IMR-90 (cell line): Measurements from ENCODE around the gene IFNK. TPM values are rescaled to one million over a fixed set of nuclear protein-coding genes. Genes with fewer than 3 reads are reported as not detected.

Experiments
- ATAC-seq: fragments of 200-7000 bp; cut with Tn5 transposase; 2 replicates; pipeline ENCODE4 v1.9.1; 2020; ENCODE audit warnings: low read depth, mild to moderate bottlenecking, moderate library complexity
- BruUV-seq: library from RNA; stranded (reverse); fragments of 400-500 nt; replicated peaks from 2 replicates; lab custom pipeline; 2021; lab: Mats Ljungman, UMichigan
- CTCF ChIA-PET: fragments of 300-600 bp; formaldehyde crosslinking; extraction: SDS; loops from one replicate; lab custom pipeline; 2021; ENCODE audit warnings: antibody characterized with exemption; lab: Yijun Ruan, JAX
- POLR2A ChIA-PET: fragments of 300-600 bp; sonication (Branson Sonifier 250); formaldehyde crosslinking; loops from one replicate; lab custom pipeline; 2022; ENCODE audit warnings: antibody characterized with exemption; ENCODE audit not compliant: unreplicated experiment; lab: Charles Lee
- DNase-seq: peaks from one replicate; pipeline ENCODE4 v3.0.0; 2013
- H2AFZ ChIP-seq: replicated peaks from 2 replicates; pipeline ENCODE3; 2013; ENCODE audit warnings: low read length, mild to moderate bottlenecking; ENCODE audit not compliant: poor library complexity
- H2AK5ac ChIP-seq: 2 replicates; pipeline ENCODE4 v1.6.1; 2013; ENCODE audit warnings: low read depth, low read length, inconsistent platforms
- H2AK9ac ChIP-seq: replicated peaks from 2 replicates; pipeline ENCODE3; 2013; ENCODE audit warnings: mild to moderate bottlenecking, low read depth, low read length, moderate library complexity; ENCODE audit not compliant: poor library complexity
- H2BK120ac ChIP-seq: 2 replicates; pipeline ENCODE4 v1.6.1; 2013; ENCODE audit warnings: low read depth, low read length, inconsistent platforms
- H2BK15ac ChIP-seq: 3 replicates; pipeline ENCODE4 v1.6.1; 2013; ENCODE audit warnings: low read depth, low read length, inconsistent platforms
- H2BK20ac ChIP-seq: 2 replicates; pipeline ENCODE4 v1.6.1; 2013; ENCODE audit warnings: low read depth, mild to moderate bottlenecking, inconsistent platforms, low read length, moderate library complexity
- H2BK5ac ChIP-seq: 2 replicates; pipeline ENCODE4 v1.6.1; 2013; ENCODE audit warnings: mild to moderate bottlenecking, low read depth, low read length, inconsistent platforms; ENCODE audit not compliant: poor library complexity, severe bottlenecking
- H3K14ac ChIP-seq: replicated peaks from 2 replicates; pipeline ENCODE4 v1.6.1; 2013; ENCODE audit warnings: low read depth, low read length, inconsistent platforms
- H3K18ac ChIP-seq: 2 replicates; pipeline ENCODE4 v1.6.1; 2013; ENCODE audit warnings: low read depth, low read length, control low read depth
- H3K23ac ChIP-seq: 2 replicates; pipeline ENCODE4 v1.6.1; 2013; ENCODE audit warnings: low read depth, low read length, inconsistent platforms
- H3K27ac ChIP-seq: 2 replicates; pipeline ENCODE4 v1.5.1; 2013; ENCODE audit warnings: mild to moderate bottlenecking, control low read depth, low read length; ENCODE audit not compliant: insufficient read depth
- H3K27me3 ChIP-seq: 2 replicates; pipeline ENCODE4 v1.6.1; 2013; ENCODE audit warnings: low read length; ENCODE audit not compliant: control insufficient read depth, insufficient read depth
- H3K36me3 ChIP-seq: 2 replicates; pipeline ENCODE4 v1.6.1; 2013; ENCODE audit warnings: low read length, mixed read lengths; ENCODE audit not compliant: control insufficient read depth, insufficient read depth
- H3K4ac ChIP-seq: 2 replicates; pipeline ENCODE4 v1.6.1; 2013; ENCODE audit warnings: low read depth, low read length, inconsistent platforms
- H3K4me1 ChIP-seq: 2 replicates; pipeline ENCODE4 v1.6.1; 2013; ENCODE audit warnings: low read length, mixed read lengths; ENCODE audit not compliant: control insufficient read depth, insufficient read depth
- H3K4me2 ChIP-seq: 2 replicates; pipeline ENCODE4 v1.6.1; 2013; ENCODE audit warnings: low read depth, mild to moderate bottlenecking, control low read depth, low read length, moderate library complexity
- H3K4me3 ChIP-seq: 2 replicates; pipeline ENCODE4 v1.5.1; 2013; ENCODE audit warnings: low read depth, mild to moderate bottlenecking, control low read depth, low read length, moderate library complexity; ENCODE audit not compliant: insufficient read depth
- H3K56ac ChIP-seq: 2 replicates; pipeline ENCODE4 v1.6.1; 2013; ENCODE audit warnings: low read length, inconsistent platforms; ENCODE audit not compliant: insufficient read depth; ENCODE audit errors: extremely low read depth
- H3K79me1 ChIP-seq, 2 experiments: 2 replicates each; pipeline ENCODE4 v1.6.1; 2013; ENCODE audit warnings: low read length in 2 of 2, inconsistent platforms in 1 of 2, low read depth in 1 of 2
- H3K9ac ChIP-seq: 2 replicates; pipeline ENCODE4 v1.6.1; 2013; ENCODE audit warnings: low read depth, low read length, control low read depth
- H3K9me1 ChIP-seq: 2 replicates; pipeline ENCODE4 v1.6.1; 2013; ENCODE audit warnings: low read length, inconsistent platforms; ENCODE audit not compliant: insufficient read depth
- H3K9me3 ChIP-seq: 2 replicates; pipeline ENCODE4 v1.6.1; 2013; ENCODE audit warnings: low read length; ENCODE audit not compliant: control insufficient read depth, insufficient read depth
- H4K20me1 ChIP-seq: 2 replicates; pipeline ENCODE4 v1.6.1; 2013; ENCODE audit warnings: low read length, inconsistent platforms; ENCODE audit not compliant: insufficient read depth
- H4K5ac ChIP-seq: 2 replicates; pipeline ENCODE4 v1.6.1; 2013; ENCODE audit warnings: mild to moderate bottlenecking, low read depth, low read length, control low read depth
- H4K8ac ChIP-seq, 2 experiments: 2 replicates each; pipeline ENCODE4 v1.6.1; 2013; ENCODE audit warnings: low read depth in 2 of 2, low read length in 2 of 2, control low read depth in 1 of 2, inconsistent platforms in 1 of 2
- H4K91ac ChIP-seq: 2 replicates; pipeline ENCODE4 v1.6.1; 2013; ENCODE audit warnings: low read depth, low read length, inconsistent platforms; ENCODE audit not compliant: insufficient read depth
- BHLHE40 ChIP-seq: fragments of 150-350 bp; IDR thresholded peaks from 2 replicates; pipeline ENCODE4 v1.6.1; 2016; ENCODE audit warnings: mild to moderate bottlenecking, low read depth, low read length
- CEBPB ChIP-seq: IDR thresholded peaks from 2 replicates; pipeline ENCODE4 v1.6.1; 2012; ENCODE audit warnings: low read depth, low read length, improper control_type of control experiment
- CHD1 ChIP-seq: IDR thresholded peaks from 2 replicates; pipeline ENCODE4 v1.6.1; 2012; ENCODE audit warnings: low read depth, low read length, improper control_type of control experiment
- FOS ChIP-seq: fragments of 150-350 bp; IDR thresholded peaks from 2 replicates; pipeline ENCODE4 v1.6.1; 2016; ENCODE audit warnings: low read depth, low read length
- MAFK ChIP-seq: IDR thresholded peaks from 2 replicates; pipeline ENCODE4 v1.6.1; 2012; ENCODE audit warnings: low read depth, low read length, improper control_type of control experiment
- MAZ ChIP-seq: IDR thresholded peaks from 2 replicates; pipeline ENCODE4 v1.6.1; 2012; ENCODE audit warnings: low read depth, mild to moderate bottlenecking, low read length, improper control_type of control experiment, moderate library complexity, borderline replicate concordance
- MXI1 ChIP-seq: IDR thresholded peaks from 2 replicates; pipeline ENCODE4 v1.6.1; 2012; ENCODE audit warnings: low read depth, mild to moderate bottlenecking, low read length, moderate library complexity, borderline replicate concordance
- NFE2L2 ChIP-seq: fragments of 150-350 bp; IDR thresholded peaks from 2 replicates; pipeline ENCODE4 v1.6.1; 2016; ENCODE audit warnings: low read depth, mild to moderate bottlenecking, low read length
- POLR2A ChIP-seq: IDR thresholded peaks from 2 replicates; pipeline ENCODE4 v1.6.1; 2012; ENCODE audit warnings: mild to moderate bottlenecking, low read depth, low read length
- RAD21 ChIP-seq: IDR thresholded peaks from 2 replicates; pipeline ENCODE4 v1.6.1; 2012; ENCODE audit warnings: low read length, improper control_type of control experiment
- RCOR1 ChIP-seq: IDR thresholded peaks from 2 replicates; pipeline ENCODE4 v1.6.1; 2012; ENCODE audit warnings: mild to moderate bottlenecking, low read length, improper control_type of control experiment; ENCODE audit not compliant: insufficient replicate concordance
- RFX5 ChIP-seq: IDR thresholded peaks from 2 replicates; pipeline ENCODE4 v1.8.0; 2012; ENCODE audit warnings: low read depth, mild to moderate bottlenecking, low read length, moderate library complexity
- SMC3 ChIP-seq: fragments of 150-350 bp; IDR thresholded peaks from 2 replicates; pipeline ENCODE4 v1.6.1; 2016; ENCODE audit warnings: low read depth, mild to moderate bottlenecking, antibody characterized with exemption, low read length, moderate library complexity
- WGBS, 2 experiments: methylation state at CpG; one replicate each; pipeline versions ENCODE4 v1.1.5 to v1.1.7; 2013; ENCODE audit warnings: missing lambda C conversion rate in 2 of 2; ENCODE audit not compliant: insufficient read length in 1 of 2; ENCODE audit errors: extremely low coverage in 2 of 2; 5-methylcytosine and 5-hydroxymethylcytosine counted together
- dilution Hi-C: fragments of 300-500 bp; cut with HindIII; formaldehyde crosslinking; loops from one replicate; pipeline ENCODE4 v1.14.3; 2018; ENCODE audit warnings: low sequenced_read_pairs; ENCODE audit not compliant: unreplicated experiment
- in situ Hi-C: fragments of 300-500 bp; cut with MboI; formaldehyde crosslinking; loops from 3 replicates; pipeline ENCODE4 v1.14.3; 2019; ENCODE audit warnings: low sequenced_read_pairs, inconsistent platforms, mixed read lengths
- intact Hi-C: fragments of 100-400 bp; cut with micrococcal nuclease; formaldehyde crosslinking; loops from 2 replicates; pipeline ENCODE4 v1.10.0; 2022
- polyA plus RNA-seq, 3 experiments: library from polyadenylated mRNA; depleted of rRNA; stranded (reverse); fragments of >200 nt; gene quantifications; 2 replicates each; pipeline ENCODE4 v1.2.3, GENCODE V29; 2012; ENCODE audit warnings: low replicate concordance in 1 of 3
- total RNA-seq: library from RNA; depleted of rRNA; stranded (reverse); fragments of >200 nt; gene quantifications from 2 replicates; pipeline ENCODE4 v1.2.3, GENCODE V29; 2012
- TF ChIP-seq, protein P1 (sequence below): fragments of 150-350 bp; IDR thresholded peaks from 2 replicates; pipeline ENCODE4 v1.6.1; 2017; ENCODE audit warnings: mild to moderate bottlenecking, antibody characterized with exemption, low read length, low read depth
- TF ChIP-seq, protein P2 (sequence below): fragments of 150-350 bp; IDR thresholded peaks from 2 replicates; pipeline ENCODE4 v1.6.1; 2016; ENCODE audit warnings: low read depth, mild to moderate bottlenecking, low read length, moderate library complexity, borderline replicate concordance
- TF ChIP-seq, protein P3 (sequence below): conservative IDR thresholded peaks from 2 replicates; pipeline ENCODE4 v1.5.1; 2012; ENCODE audit warnings: mild to moderate bottlenecking, low read depth, low read length, improper control_type of control experiment

The IFNK gene
- total and polyA plus RNA-seq, 2 of the 4 experiments (the other 2 are of a cell fraction) = not detected

DNA sequence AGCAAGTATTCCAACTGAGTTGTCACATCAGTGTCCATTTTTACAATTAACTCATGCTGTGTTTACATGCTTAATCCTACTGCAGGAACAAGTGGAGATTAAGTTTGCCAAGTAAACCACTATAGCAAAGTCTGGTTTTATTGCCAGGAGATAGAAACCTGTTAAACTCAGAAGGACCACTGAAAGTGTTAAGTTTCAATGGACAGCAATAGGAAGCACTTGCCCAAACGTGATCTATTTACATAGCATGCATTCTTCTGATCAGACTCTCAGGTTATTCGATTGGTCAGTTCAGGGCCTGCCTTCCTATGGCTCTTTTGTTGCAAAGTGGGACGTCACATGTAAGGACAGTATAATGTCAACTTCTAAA is 28.0 kb upstream of the IFNK start:
- Histone ChIP-seq H3K23ac (no peak overlapping the region), H2BK5ac (no peak overlapping the region), H3K18ac (no peak overlapping the region), H2AFZ (no peak overlapping the region), H4K20me1 (no peaks in the 10 kb centered on the region), H3K14ac (no peak overlapping the region), H3K9me1 (no peaks in the 10 kb centered on the region), H4K5ac (no peak overlapping the region), H3K79me1 (no peaks in the 10 kb centered on the region), H2BK120ac (no peak overlapping the region), H3K9ac (no peak overlapping the region), H3K4me2 (no peak overlapping the region), H3K27ac (no peak overlapping the region), H2BK15ac (no peak overlapping the region), H2AK5ac (no peak overlapping the region), H2BK20ac (no peak overlapping the region), H4K91ac (no peak overlapping the region), H3K27me3 (no peaks in the 10 kb centered on the region), H3K4me3 (no peak overlapping the region), H3K4me1 (no peaks in the 10 kb centered on the region), H3K4ac (no peak overlapping the region), H3K9me3 (no peaks in the 10 kb centered on the region), H3K36me3 (no peaks in the 10 kb centered on the region), H3K56ac (no peak overlapping the region), H4K8ac (no peak overlapping the region), H2AK9ac (no peak overlapping the region)
- intact Hi-C loops = no loop called here
- no TSS peak for BruUV-seq
- no peak for DNase-seq
- ChIA-PET POLR2A (no interaction called here), CTCF (no interaction called here)
- dilution Hi-C loops = no loop called here
- TF ChIP-seq, protein P1, sequence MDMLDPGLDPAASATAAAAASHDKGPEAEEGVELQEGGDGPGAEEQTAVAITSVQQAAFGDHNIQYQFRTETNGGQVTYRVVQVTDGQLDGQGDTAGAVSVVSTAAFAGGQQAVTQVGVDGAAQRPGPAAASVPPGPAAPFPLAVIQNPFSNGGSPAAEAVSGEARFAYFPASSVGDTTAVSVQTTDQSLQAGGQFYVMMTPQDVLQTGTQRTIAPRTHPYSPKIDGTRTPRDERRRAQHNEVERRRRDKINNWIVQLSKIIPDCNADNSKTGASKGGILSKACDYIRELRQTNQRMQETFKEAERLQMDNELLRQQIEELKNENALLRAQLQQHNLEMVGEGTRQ = no peak
- TF ChIP-seq FOS (no peak), POLR2A (no peak), MXI1 (no peak), NFE2L2 (no peak), MAFK (no peak), RAD21 (no peak), SMC3 (no peak), CHD1 (no peak), RCOR1 (no peak), BHLHE40 (no peak), CEBPB (no peak), MAZ (no peak), RFX5 (no peak)
- TF ChIP-seq, protein P2, sequence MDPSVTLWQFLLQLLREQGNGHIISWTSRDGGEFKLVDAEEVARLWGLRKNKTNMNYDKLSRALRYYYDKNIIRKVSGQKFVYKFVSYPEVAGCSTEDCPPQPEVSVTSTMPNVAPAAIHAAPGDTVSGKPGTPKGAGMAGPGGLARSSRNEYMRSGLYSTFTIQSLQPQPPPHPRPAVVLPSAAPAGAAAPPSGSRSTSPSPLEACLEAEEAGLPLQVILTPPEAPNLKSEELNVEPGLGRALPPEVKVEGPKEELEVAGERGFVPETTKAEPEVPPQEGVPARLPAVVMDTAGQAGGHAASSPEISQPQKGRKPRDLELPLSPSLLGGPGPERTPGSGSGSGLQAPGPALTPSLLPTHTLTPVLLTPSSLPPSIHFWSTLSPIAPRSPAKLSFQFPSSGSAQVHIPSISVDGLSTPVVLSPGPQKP = no peak
- TF ChIP-seq, protein P3, sequence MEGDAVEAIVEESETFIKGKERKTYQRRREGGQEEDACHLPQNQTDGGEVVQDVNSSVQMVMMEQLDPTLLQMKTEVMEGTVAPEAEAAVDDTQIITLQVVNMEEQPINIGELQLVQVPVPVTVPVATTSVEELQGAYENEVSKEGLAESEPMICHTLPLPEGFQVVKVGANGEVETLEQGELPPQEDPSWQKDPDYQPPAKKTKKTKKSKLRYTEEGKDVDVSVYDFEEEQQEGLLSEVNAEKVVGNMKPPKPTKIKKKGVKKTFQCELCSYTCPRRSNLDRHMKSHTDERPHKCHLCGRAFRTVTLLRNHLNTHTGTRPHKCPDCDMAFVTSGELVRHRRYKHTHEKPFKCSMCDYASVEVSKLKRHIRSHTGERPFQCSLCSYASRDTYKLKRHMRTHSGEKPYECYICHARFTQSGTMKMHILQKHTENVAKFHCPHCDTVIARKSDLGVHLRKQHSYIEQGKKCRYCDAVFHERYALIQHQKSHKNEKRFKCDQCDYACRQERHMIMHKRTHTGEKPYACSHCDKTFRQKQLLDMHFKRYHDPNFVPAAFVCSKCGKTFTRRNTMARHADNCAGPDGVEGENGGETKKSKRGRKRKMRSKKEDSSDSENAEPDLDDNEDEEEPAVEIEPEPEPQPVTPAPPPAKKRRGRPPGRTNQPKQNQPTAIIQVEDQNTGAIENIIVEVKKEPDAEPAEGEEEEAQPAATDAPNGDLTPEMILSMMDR = no peak
- in situ Hi-C loops = no loop called here
- WGBS, 2 experiments = no CpG with 5 or more reads among the region's 3 CpGs
- no peak; the same call in 1 of the 2 replicates for ATAC-seq
